Sigmoid colon (tissue), 7 donors: ENCODE results near the gene SLC19A1. TPM values are rescaled to one million over a fixed set of nuclear protein-coding genes. Genes with fewer than 3 reads are reported as not detected.

Experiments
- DNase-seq: peaks from one replicate; pipeline ENCODE4 v3.0.0-alpha.2; 2019
- H3K27ac ChIP-seq, 4 donors: fragments of 200-600 bp; sonication (generic); one replicate each; pipeline ENCODE4 v1.5.1; 2016 to 2019; ENCODE audit warnings: mild to moderate bottlenecking in 1 of 4
- H3K27me3 ChIP-seq, 3 donors: fragments of 200-600 bp; sonication (generic); one replicate each; pipeline ENCODE4 v1.5.1; 2019; ENCODE audit warnings: mild to moderate bottlenecking in 1 of 3
- H3K36me3 ChIP-seq, 4 donors: fragments of 200-600 bp; sonication (generic); one replicate each; pipeline ENCODE4 v1.5.1; 2016 to 2019
- H3K4me1 ChIP-seq, 4 donors: fragments of 200-600 bp; sonication (generic); one replicate each; pipeline ENCODE4 v1.5.1; 2017 to 2019
- H3K4me3 ChIP-seq, 4 donors: fragments of 200-600 bp; sonication (generic); one replicate each; pipeline ENCODE4 v1.5.1; 2017 to 2019; ENCODE audit warnings: mild to moderate bottlenecking in 2 of 4, moderate library complexity in 1 of 4
- H3K9me3 ChIP-seq, 4 donors: fragments of 200-600 bp in 3 of 4; sonication (generic) in 3 of 4; one replicate each; pipeline versions ENCODE4 v1.5.1 to v1.6.1; 2013 to 2019
- CTCF ChIP-seq, 4 experiments: fragments of 450-650 bp in 3 of 4; fragments of 200-600 bp in 1 of 4; IDR thresholded peaks; one replicate each; pipeline ENCODE4 v1.5.1; 2016 to 2019; ENCODE audit warnings: antibody characterized with exemption in 4 of 4, mild to moderate bottlenecking in 3 of 4, moderate library complexity in 2 of 4
- EP300 ChIP-seq, 4 donors: sonication (generic); formaldehyde crosslinking; IDR thresholded peaks; one replicate each; pipeline ENCODE4 v1.6.1; 2017; ENCODE audit warnings: antibody characterized with exemption in 4 of 4
- POLR2A ChIP-seq, 2 donors: fragments of 450-650 bp; IDR thresholded peaks; one replicate each; pipeline ENCODE4 v1.6.1; 2016; ENCODE audit warnings: antibody characterized with exemption in 2 of 2, mild to moderate bottlenecking in 2 of 2, moderate library complexity in 2 of 2
- POLR2AphosphoS5 ChIP-seq, 4 donors: sonication (generic); formaldehyde crosslinking; IDR thresholded peaks; one replicate each; pipeline ENCODE4 v1.6.1; 2017; ENCODE audit warnings: antibody characterized with exemption in 4 of 4
- WGBS, 2 donors: extraction: QIAGEN DNeasy Blood & Tissue Kit; methylation state at CpG; one replicate each; pipeline ENCODE4 v1.1.7; 2013; 5-methylcytosine and 5-hydroxymethylcytosine counted together
- intact Hi-C: fragments of 100-400 bp; cut with DNase I; formaldehyde crosslinking; loops from one replicate; pipeline ENCODE4 v1.15.1; 2023
- polyA plus RNA-seq, 3 donors: library from polyadenylated mRNA; stranded (reverse); fragments of 200-250 nt; gene quantifications; one replicate each; pipeline ENCODE4 v1.2.3, GENCODE V29; 2013
- total RNA-seq, 4 donors: library from RNA; depleted of rRNA; stranded (reverse); fragments of >200 nt; gene quantifications; one replicate each; pipeline ENCODE4 v1.1.0, GENCODE V29; 2016
- donor health status: healthy with polysubstance abuse.
- donor health status: Bipolar disorder and iron deficiency.
- donor health status: healthy.

The SLC19A1 gene
- total and polyA plus RNA-seq, 7 donors = 1.8 to 10.7 (median 2.5) TPM

DNA sequence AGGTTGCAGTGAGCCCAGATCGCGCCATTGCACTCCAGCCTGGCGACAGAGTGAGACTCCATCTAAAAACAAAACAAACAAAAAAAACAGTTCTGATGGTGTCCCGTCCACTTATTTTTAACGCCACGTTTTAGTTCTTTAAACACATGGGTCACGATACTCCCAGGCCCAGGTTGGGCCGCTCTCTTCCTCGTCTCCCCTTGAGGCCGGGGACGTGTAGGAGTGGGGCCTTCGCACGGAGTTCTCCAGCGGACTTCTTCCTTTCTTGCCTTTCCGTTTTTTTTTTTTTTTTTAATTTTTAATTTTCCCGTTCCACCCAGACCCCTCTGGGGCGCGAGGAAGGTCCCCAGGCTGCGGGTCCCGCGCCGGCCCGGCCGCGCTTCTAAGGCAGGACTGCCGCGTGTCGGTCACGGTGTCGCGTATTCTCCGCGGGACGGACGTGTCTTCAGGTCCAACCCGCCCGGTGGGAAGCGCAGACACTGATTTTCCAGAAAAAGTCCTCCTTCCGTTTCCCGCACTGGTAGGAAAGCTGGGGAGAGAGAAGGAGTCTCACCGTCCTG, 47.5 kb upstream of the SLC19A1 start:
- 41 to 60% methylated on average over 41 of the region's 41 CpGs for WGBS, 2 donors
- Histone ChIP-seq H3K27me3 (peaks cover 0 to 8% (median 0%) of the 10 kb centered on the region in 3 donors), H3K4me1 (peaks cover 0 to 24% (median 16%) of the 10 kb centered on the region in 4 donors), H3K27ac (peak overlapping the region in 2 of 4 donors; percentile 14 to 38), H3K9me3 (peaks cover 5 to 17% (median 13%) of the 10 kb centered on the region in 4 donors), H3K36me3 (no peaks in the 10 kb centered on the region), H3K4me3 (peak overlapping the region; percentile 32 to 57 (median 48))
- intact Hi-C loops = loop anchor here (2.0 kb wide), 1 partner anchor 19 kb away; no protein-coding TSS in a partner anchor
- DNase-seq = peak; percentile 50
- TF ChIP-seq CTCF (IDR thresholded peaks at IDR 0.05) (no peak), POLR2A (IDR thresholded peaks at IDR 0.05) (no peak), POLR2AphosphoS5 (IDR thresholded peaks at IDR 0.05) (no peak), EP300 (IDR thresholded peaks at IDR 0.05) (no peak)

DNA sequence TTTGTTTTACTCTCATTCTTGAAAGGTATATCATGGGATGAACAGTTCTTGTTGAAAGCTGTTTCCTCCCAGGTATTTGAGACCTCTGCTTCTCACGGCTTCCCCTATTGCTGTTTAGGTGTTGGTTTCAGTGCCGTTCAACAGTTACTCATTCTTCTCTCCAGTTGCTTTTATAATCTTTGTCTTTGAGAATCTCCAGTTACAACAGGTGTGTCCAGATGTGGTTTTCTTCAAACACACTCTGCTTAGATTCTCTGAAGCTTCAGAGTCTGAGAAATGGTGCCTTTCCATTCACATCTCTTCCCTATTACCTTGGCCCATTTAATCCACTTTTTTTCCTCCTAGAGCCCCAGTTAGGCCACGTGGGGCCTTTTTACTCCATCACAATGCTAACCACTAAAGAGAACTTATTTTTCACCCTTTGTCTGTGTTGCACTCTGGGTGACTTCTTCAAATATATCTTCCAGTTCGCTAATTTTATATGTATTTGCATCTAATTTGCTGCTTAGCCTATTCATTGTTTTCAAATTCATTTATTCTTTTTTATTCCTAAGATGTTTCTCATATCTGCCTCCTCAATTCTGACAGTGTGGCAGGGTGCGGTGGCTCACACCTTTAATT, 46.7 kb upstream of the SLC19A1 start:
- Histone ChIP-seq H3K27ac (no peak overlapping the region), H3K27me3 (peaks cover 0 to 8% (median 0%) of the 10 kb centered on the region in 3 donors), H3K4me3 (no peak overlapping the region), H3K9me3 (peaks cover 5 to 17% (median 13%) of the 10 kb centered on the region in 4 donors), H3K36me3 (no peaks in the 10 kb centered on the region), H3K4me1 (peaks cover 0 to 24% (median 16%) of the 10 kb centered on the region in 4 donors)
- TF ChIP-seq POLR2A (IDR thresholded peaks at IDR 0.05) (no peak), POLR2AphosphoS5 (IDR thresholded peaks at IDR 0.05) (no peak)
- intact Hi-C loops = no loop called here
- 82 to 84% methylated on average over 5 of the region's 5 CpGs for WGBS, 2 donors
- no peak for DNase-seq

- TF ChIP-seq EP300 (IDR thresholded peaks at IDR 0.05) (no peak), POLR2AphosphoS5 (IDR thresholded peaks at IDR 0.05) (no peak), CTCF (IDR thresholded peaks at IDR 0.05) (no peak), POLR2A (IDR thresholded peaks at IDR 0.05) (no peak)
- Histone ChIP-seq H3K9me3 (peaks cover 5 to 17% (median 13%) of the 10 kb centered on the region in 4 donors), H3K4me3 (no peak overlapping the region), H3K4me1 (peaks cover 0 to 24% (median 16%) of the 10 kb centered on the region in 4 donors), H3K27me3 (peaks cover 0 to 8% (median 0%) of the 10 kb centered on the region in 3 donors), H3K36me3 (no peaks in the 10 kb centered on the region), H3K27ac (no peak overlapping the region)
- 86 to 92% methylated on average over 10 of the region's 10 CpGs for WGBS, 2 donors
- intact Hi-C loops = no loop called here
- DNase-seq = no peak
Observed at GRCh38 chr21:45588086-45588825, 46.0 kb upstream of the SLC19A1 start.

- Histone ChIP-seq H3K36me3 (no peaks in the 10 kb centered on the region), H3K9me3 (peaks cover 5 to 17% (median 13%) of the 10 kb centered on the region in 4 donors), H3K27ac (no peak overlapping the region), H3K27me3 (peaks cover 0 to 8% (median 0%) of the 10 kb centered on the region in 3 donors), H3K4me3 (no peak overlapping the region), H3K4me1 (peaks cover 0 to 19% (median 14%) of the 10 kb centered on the region in 4 donors)
- intact Hi-C loops = no loop called here
- 74 to 86% methylated on average over 5 of the region's 5 CpGs for WGBS, 2 donors
- no peak for DNase-seq
- TF ChIP-seq EP300 (IDR thresholded peaks at IDR 0.05) (no peak), CTCF (IDR thresholded peaks at IDR 0.05) (no peak), POLR2A (IDR thresholded peaks at IDR 0.05) (no peak), POLR2AphosphoS5 (IDR thresholded peaks at IDR 0.05) (no peak)
Observed at GRCh38 chr21:45586289-45586858, 44.1 kb upstream of the SLC19A1 start.
